ENCODE results near the gene SMAP2. TPM values are rescaled to one million over a fixed set of nuclear protein-coding genes. Genes with fewer than 3 reads are reported as not detected.

Gene SMAP2
- total RNA-seq, 3 donors from 2014 or later (not counting 1 experiment from before 2014, with no cell fraction given), result 95.0 to 136 (median 127) TPM

DNA sequence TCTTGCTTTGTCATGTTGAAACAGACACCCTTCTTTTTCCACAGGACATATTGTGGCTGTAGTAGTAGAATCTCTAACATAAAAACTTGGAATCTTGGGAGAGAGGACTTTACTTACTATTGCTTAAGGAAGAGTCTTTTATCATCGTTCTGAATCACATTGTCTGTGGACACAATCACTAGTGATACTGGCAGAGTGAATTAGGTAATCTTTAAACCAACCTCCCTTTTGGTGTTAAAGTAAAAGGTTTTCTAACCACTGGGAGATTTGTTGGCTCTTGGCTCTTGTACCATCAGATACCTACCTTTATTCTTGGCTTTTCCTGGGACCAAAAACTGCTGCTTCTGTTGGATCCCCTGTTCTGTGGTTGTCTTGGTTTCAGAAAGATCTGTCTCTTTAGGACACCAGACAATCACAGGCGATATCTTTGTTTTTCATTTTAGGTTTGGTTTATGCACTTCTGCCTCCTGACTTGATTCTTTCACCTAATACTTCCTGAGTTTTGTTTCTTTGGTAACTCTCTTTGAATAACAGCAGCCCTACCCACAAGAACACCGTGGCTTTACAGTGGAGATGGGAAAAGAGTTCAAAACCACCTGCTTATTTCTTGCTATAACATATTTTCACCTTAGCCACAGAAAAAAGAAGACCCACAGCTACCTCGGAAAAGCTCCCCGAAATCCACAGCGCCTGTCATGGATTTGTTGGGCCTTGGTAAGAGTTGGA lies 40.2 kb downstream of the SMAP2 start:
- peak overlapping the region; percentile 89 to 96 for H3K27ac Mint-ChIP-seq

GRCh38 chr1:40414331-40414730 lies 40.8 kb downstream of the SMAP2 start:
- H3K27me3 Mint-ChIP-seq (ENCODE audit: low read depth in 2 of 2), result no peaks in the 10 kb centered on the region
- intact Hi-C loops (cut with micrococcal nuclease), result loop anchor here (1.0 kb wide), 1 partner anchor 36 kb away; the partner anchor contains the start of gene ZFP69B
- no peak overlapping the region for H3K4me3 ChIP-seq (ENCODE audit: low read length)
- DNase-seq (peak in 1 of 2 donors; percentile 54), ATAC-seq (peak; percentile 85 to 90 (median 86))
- H3K27me3 ChIP-seq (ENCODE audit: control insufficient read depth, insufficient read depth, low read length), result no peaks in the 10 kb centered on the region
- 44% methylated on average over 3 of the region's 3 CpGs for WGBS (ENCODE audit: insufficient coverage)
- H3K36me3 ChIP-seq (ENCODE audit: control insufficient read depth, insufficient read depth, low read length), result peaks cover 79% of the 10 kb centered on the region
- H3K27ac Mint-ChIP-seq, result peak overlapping the region; percentile 89 to 96
- peaks cover 36 to 37% of the 10 kb centered on the region in 2 donors for H3K4me1 Mint-ChIP-seq
- TF ChIP-seq, protein P1, sequence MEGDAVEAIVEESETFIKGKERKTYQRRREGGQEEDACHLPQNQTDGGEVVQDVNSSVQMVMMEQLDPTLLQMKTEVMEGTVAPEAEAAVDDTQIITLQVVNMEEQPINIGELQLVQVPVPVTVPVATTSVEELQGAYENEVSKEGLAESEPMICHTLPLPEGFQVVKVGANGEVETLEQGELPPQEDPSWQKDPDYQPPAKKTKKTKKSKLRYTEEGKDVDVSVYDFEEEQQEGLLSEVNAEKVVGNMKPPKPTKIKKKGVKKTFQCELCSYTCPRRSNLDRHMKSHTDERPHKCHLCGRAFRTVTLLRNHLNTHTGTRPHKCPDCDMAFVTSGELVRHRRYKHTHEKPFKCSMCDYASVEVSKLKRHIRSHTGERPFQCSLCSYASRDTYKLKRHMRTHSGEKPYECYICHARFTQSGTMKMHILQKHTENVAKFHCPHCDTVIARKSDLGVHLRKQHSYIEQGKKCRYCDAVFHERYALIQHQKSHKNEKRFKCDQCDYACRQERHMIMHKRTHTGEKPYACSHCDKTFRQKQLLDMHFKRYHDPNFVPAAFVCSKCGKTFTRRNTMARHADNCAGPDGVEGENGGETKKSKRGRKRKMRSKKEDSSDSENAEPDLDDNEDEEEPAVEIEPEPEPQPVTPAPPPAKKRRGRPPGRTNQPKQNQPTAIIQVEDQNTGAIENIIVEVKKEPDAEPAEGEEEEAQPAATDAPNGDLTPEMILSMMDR (IDR thresholded peaks at IDR 0.05), result no peak
- H3K36me3 Mint-ChIP-seq, result peaks cover 41% of the 10 kb centered on the region
- H3K27ac ChIP-seq (ENCODE audit: low read length), result peak overlapping the region; percentile 76
- H3K4me3 Mint-ChIP-seq, result peak overlapping the region; percentile 49
- H3K4me1 ChIP-seq (ENCODE audit: control insufficient read depth, insufficient read depth, low read length), result peaks cover 35% of the 10 kb centered on the region
- H3K9me3 Mint-ChIP-seq, result no peaks in the 10 kb centered on the region
- H3K9me3 ChIP-seq (ENCODE audit: control insufficient read depth, insufficient read depth, low read length), result no peaks in the 10 kb centered on the region

More for the DNA sequence above, 40.2 kb downstream of the SMAP2 start:
- Mint-ChIP-seq H3K9me3 (no peaks in the 10 kb centered on the region), H3K36me3 (peaks cover 43% of the 10 kb centered on the region), H3K27me3 (ENCODE audit: low read depth in 2 of 2) (no peaks in the 10 kb centered on the region), H3K4me3 (peak overlapping the region; percentile 49), H3K4me1 (peaks cover 36 to 37% of the 10 kb centered on the region in 2 donors)
- DNase-seq (no peak), ATAC-seq (peak; percentile 63 to 76 (median 74))
- Histone ChIP-seq H3K27me3 (ENCODE audit: control insufficient read depth, insufficient read depth, low read length) (no peaks in the 10 kb centered on the region), H3K36me3 (ENCODE audit: control insufficient read depth, insufficient read depth, low read length) (peaks cover 82% of the 10 kb centered on the region), H3K9me3 (ENCODE audit: control insufficient read depth, insufficient read depth, low read length) (no peaks in the 10 kb centered on the region), H3K4me1 (ENCODE audit: control insufficient read depth, insufficient read depth, low read length) (peaks cover 35% of the 10 kb centered on the region), H3K4me3 (ENCODE audit: low read length) (no peak overlapping the region), H3K27ac (ENCODE audit: low read length) (peak overlapping the region; percentile 76)
- TF ChIP-seq, protein P1 (IDR thresholded peaks at IDR 0.05), result no peak
- intact Hi-C loops (cut with micrococcal nuclease), result loop anchor here (1.0 kb wide), 1 partner anchor 37 kb away; the partner anchor contains the start of gene ZFP69B
- 43% methylated on average over 4 of the region's 6 CpGs for WGBS (ENCODE audit: insufficient coverage)

GRCh38 chr1:40416709-40417108 lies 43.2 kb downstream of the SMAP2 start:
- no peak overlapping the region for H3K4me3 Mint-ChIP-seq
- H3K9me3 ChIP-seq (ENCODE audit: control insufficient read depth, insufficient read depth, low read length), result no peaks in the 10 kb centered on the region
- peaks cover 36 to 37% of the 10 kb centered on the region in 2 donors for H3K4me1 Mint-ChIP-seq
- no peak overlapping the region for H3K4me3 ChIP-seq (ENCODE audit: low read length)
- 97% methylated on average over 4 of the region's 4 CpGs for WGBS (ENCODE audit: insufficient coverage)
- DNase-seq (no peak), ATAC-seq (no peak)
- H3K27me3 ChIP-seq (ENCODE audit: control insufficient read depth, insufficient read depth, low read length), result no peaks in the 10 kb centered on the region
- H3K36me3 ChIP-seq (ENCODE audit: control insufficient read depth, insufficient read depth, low read length), result peaks cover 74% of the 10 kb centered on the region
- peaks cover 39% of the 10 kb centered on the region for H3K4me1 ChIP-seq (ENCODE audit: control insufficient read depth, insufficient read depth, low read length)
- no peak overlapping the region for H3K27ac ChIP-seq (ENCODE audit: low read length)
- H3K36me3 Mint-ChIP-seq, result peaks cover 37% of the 10 kb centered on the region
- intact Hi-C loops (cut with micrococcal nuclease), result no loop called here
- peak overlapping the region; percentile 69 to 89 for H3K27ac Mint-ChIP-seq
- H3K9me3 Mint-ChIP-seq, result no peaks in the 10 kb centered on the region
- TF ChIP-seq, protein P1 (IDR thresholded peaks at IDR 0.05), result no peak
- no peaks in the 10 kb centered on the region for H3K27me3 Mint-ChIP-seq (ENCODE audit: low read depth in 2 of 2)

Measured in natural killer cell (primary cell).